ENCODE results near the gene NR0B1.

Gene NR0B1

DNA sequence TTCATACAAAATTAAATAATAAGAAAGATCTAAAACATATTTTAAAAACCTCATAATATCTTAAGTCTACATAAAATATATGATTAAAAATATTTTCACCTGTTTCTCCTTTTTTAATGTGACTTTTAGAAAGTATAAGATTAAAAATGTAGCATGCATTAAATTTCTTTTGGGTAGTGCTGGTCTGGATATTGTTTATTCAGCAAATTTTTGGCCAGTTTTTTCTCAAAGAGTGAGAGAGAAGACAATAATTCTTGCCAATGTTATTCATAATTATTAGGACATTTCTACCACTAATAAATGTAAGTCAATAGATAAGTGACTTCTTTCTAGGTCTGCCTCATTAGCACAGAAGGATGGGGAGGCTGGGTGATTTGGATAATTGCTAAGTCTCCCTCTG, 48.2 kb downstream of the NR0B1 start:
- no peaks in the 10 kb centered on the region for H3K27me3 ChIP-seq (ENCODE audit: control insufficient read depth, insufficient read depth, low read length)
- no peaks in the 10 kb centered on the region for H3K4me1 ChIP-seq (ENCODE audit: control insufficient read depth, insufficient read depth, low read length)
- H3K4me3 ChIP-seq (ENCODE audit: low read depth, low read length) = no peak overlapping the region
- no peaks in the 10 kb centered on the region for H3K36me3 ChIP-seq (ENCODE audit: control insufficient read depth, insufficient read depth, low read length)
- no peak overlapping the region for H3K9ac ChIP-seq (ENCODE audit: low read depth, low read length)
- H3K9me3 ChIP-seq (ENCODE audit: control insufficient read depth, insufficient read depth, low read length) = peaks cover 4% of the 10 kb centered on the region

DNA sequence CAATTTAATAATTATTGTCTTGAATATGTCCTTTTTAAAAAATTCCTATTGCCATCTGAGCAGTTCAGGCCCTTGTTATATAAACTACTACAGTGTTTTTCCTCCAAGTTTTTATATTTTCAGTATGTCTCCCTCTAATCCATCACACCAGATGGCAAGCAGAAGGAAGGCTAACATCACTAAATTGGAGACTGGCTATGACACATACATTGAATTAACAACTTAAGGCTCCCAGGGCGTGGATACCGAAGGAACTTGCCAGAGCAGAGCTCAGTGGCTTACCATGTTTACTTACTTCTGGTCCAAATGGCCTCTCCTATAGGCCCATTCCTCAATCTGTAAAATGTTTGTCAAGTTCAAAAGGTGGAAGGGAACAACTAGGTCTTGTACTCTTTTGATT, 49.3 kb downstream of the NR0B1 start:
- Histone ChIP-seq H3K4me3 (ENCODE audit: low read depth, low read length) (no peak overlapping the region), H3K9ac (ENCODE audit: low read depth, low read length) (no peak overlapping the region), H3K27me3 (ENCODE audit: control insufficient read depth, insufficient read depth, low read length) (no peaks in the 10 kb centered on the region), H3K9me3 (ENCODE audit: control insufficient read depth, insufficient read depth, low read length) (peaks cover 4% of the 10 kb centered on the region), H3K36me3 (ENCODE audit: control insufficient read depth, insufficient read depth, low read length) (no peaks in the 10 kb centered on the region), H3K4me1 (ENCODE audit: control insufficient read depth, insufficient read depth, low read length) (no peaks in the 10 kb centered on the region)
